Lower lobe of right lung (tissue), 2 donors: ENCODE data around the gene RPEL1. TPM values are rescaled to one million over a fixed set of nuclear protein-coding genes. Genes with fewer than 3 reads are reported as not detected.
"Not testable (repeated sequence)": the region's sequence is repeated elsewhere in the genome, so short reads cannot be mapped to it uniquely, and the experiment has no call there.

ENCODE experiments used
- ATAC-seq, 2 donors: fragments of 200-7000 bp; cut with Tn5 transposase; one replicate each; pipeline ENCODE4 v1.9.1; 2020 to 2022; ENCODE audit warnings: mild to moderate bottlenecking in 2 of 2, moderate library complexity in 2 of 2
- DNase-seq: peaks from one replicate; pipeline ENCODE4 v3.0.0-alpha.2; 2020
- H3K27ac ChIP-seq: fragments of 200-600 bp; one replicate; pipeline ENCODE4 v1.8.0; 2022
- H3K27me3 ChIP-seq: fragments of 200-600 bp; one replicate; pipeline ENCODE4 v1.8.0; 2022; ENCODE audit warnings: low read depth
- H3K36me3 ChIP-seq: fragments of 200-600 bp; one replicate; pipeline ENCODE4 v1.8.0; 2022; ENCODE audit warnings: mild to moderate bottlenecking
- H3K4me1 ChIP-seq: fragments of 200-600 bp; one replicate; pipeline ENCODE4 v1.8.0; 2022
- H3K4me3 ChIP-seq: fragments of 200-600 bp; one replicate; pipeline ENCODE4 v1.8.0; 2022; ENCODE audit warnings: mild to moderate bottlenecking
- H3K9me3 ChIP-seq: fragments of 200-600 bp; one replicate; pipeline ENCODE4 v1.8.0; 2022
- CTCF ChIP-seq: fragments of 200-600 bp; IDR thresholded peaks from one replicate; pipeline ENCODE4 v1.8.0; 2022; ENCODE audit warnings: antibody characterized with exemption, mild to moderate bottlenecking
- intact Hi-C: fragments of 100-400 bp; cut with DNase I; formaldehyde crosslinking; loops from one replicate; pipeline ENCODE4 v1.11.0; 2022
- long read RNA-seq: library from polyadenylated mRNA; unstranded; transcript quantifications from one replicate; pipeline ENCODE4 v2.0.0, GENCODE V29; 2021
- total RNA-seq: library from RNA; stranded (reverse); fragmentation: NEBNext Ultra II Directional; extraction: Animal tissue kit (Norgen Biotek cat#: 25700); gene quantifications from one replicate; pipeline ENCODE4 v1.2.1, GENCODE V29; 2021
- donor health status: DM: no; HTN: yes; CAD: no; lungs with severe emphysema.

RPEL1 gene
- 0.30 TPM for total RNA-seq
- long read RNA-seq, partial matches to known transcripts = 0 of 1 reads
- long read RNA-seq, other reads (novel, unspliced or antisense) = 0 of 1 reads

- H3K4me3 ChIP-seq, H3K27ac ChIP-seq, H3K9me3 ChIP-seq, DNase-seq, H3K36me3 ChIP-seq, H3K27me3 ChIP-seq, ATAC-seq: not testable (repeated sequence)
- intact Hi-C loops = loop anchor here (10.0 kb wide), 1 partner anchor 331 kb away; the partner anchor contains the start of gene CNNM2
- peaks cover 18% of the 10 kb centered on the region for H3K4me1 ChIP-seq
Measured at GRCh38 chr10:103245587-103245986, at the start of gene RPEL1. TSS of gene RPEL1 (plus strand) at chr10:103245887. CDS start at chr10:103245997, 110 bp downstream.

GRCh38 chr10:103196516-103196915, 49.2 kb upstream of the RPEL1 start:
- DNase-seq = no peak
- no peaks in the 10 kb centered on the region for H3K36me3 ChIP-seq
- no peak for TF ChIP-seq CTCF
- H3K4me3 ChIP-seq = no peak overlapping the region
- no peaks in the 10 kb centered on the region for H3K27me3 ChIP-seq
- no peak overlapping the region for H3K27ac ChIP-seq
- no peaks in the 10 kb centered on the region for H3K9me3 ChIP-seq
- H3K4me1 ChIP-seq = peaks cover 33% of the 10 kb centered on the region
- no peak for ATAC-seq
- intact Hi-C loops = no loop called here

- intact Hi-C loops = no loop called here
- Histone ChIP-seq H3K4me3 (no peak overlapping the region), H3K9me3 (no peaks in the 10 kb centered on the region), H3K27ac (peak overlapping the region; percentile 14), H3K36me3 (no peaks in the 10 kb centered on the region), H3K4me1 (peaks cover 30% of the 10 kb centered on the region), H3K27me3 (no peaks in the 10 kb centered on the region)
- DNase-seq (peak; percentile 59), ATAC-seq (peak; percentile 43 to 53)
- TF ChIP-seq CTCF = no peak
Measured at GRCh38 chr10:103197174-103197573, 48.5 kb upstream of the RPEL1 start.

- no peak for ATAC-seq
- no peak for TF ChIP-seq CTCF
- Histone ChIP-seq H3K27me3 (no peaks in the 10 kb centered on the region), H3K36me3 (no peaks in the 10 kb centered on the region), H3K4me1 (peaks cover 33% of the 10 kb centered on the region), H3K4me3 (no peak overlapping the region), H3K9me3 (no peaks in the 10 kb centered on the region), H3K27ac (peak overlapping the region; percentile 14)
- intact Hi-C loops = no loop called here
- no peak for DNase-seq
Measured at GRCh38 chr10:103197903-103198302, 47.8 kb upstream of the RPEL1 start.

- Histone ChIP-seq H3K9me3 (no peaks in the 10 kb centered on the region), H3K36me3 (no peaks in the 10 kb centered on the region), H3K4me1 (peaks cover 30% of the 10 kb centered on the region), H3K27ac (no peak overlapping the region), H3K27me3 (no peaks in the 10 kb centered on the region), H3K4me3 (no peak overlapping the region)
- DNase-seq = no peak
- no peak for ATAC-seq
- TF ChIP-seq CTCF = no peak
- intact Hi-C loops = no loop called here
Measured at GRCh38 chr10:103198648-103199047, 47.0 kb upstream of the RPEL1 start.

- no peaks in the 10 kb centered on the region for H3K9me3 ChIP-seq
- no peak for DNase-seq
- H3K36me3 ChIP-seq = no peaks in the 10 kb centered on the region
- intact Hi-C loops = no loop called here
- ATAC-seq = peak; percentile 33 to 48
- H3K4me1 ChIP-seq = peaks cover 21% of the 10 kb centered on the region
- H3K4me3 ChIP-seq = no peak overlapping the region
- no peaks in the 10 kb centered on the region for H3K27me3 ChIP-seq
- TF ChIP-seq CTCF = no peak
- H3K27ac ChIP-seq = peak overlapping the region; percentile 31
Measured at GRCh38 chr10:103199488-103199887, 46.2 kb upstream of the RPEL1 start.
